ENCODE measurements around the gene AMER2. TPM values are rescaled to one million over a fixed set of nuclear protein-coding genes. Genes with fewer than 3 reads are reported as not detected.

Gene AMER2
- polyA plus RNA-seq, 1 of the 3 experiments (the other 2 are of a cell fraction) = not detected

DNA sequence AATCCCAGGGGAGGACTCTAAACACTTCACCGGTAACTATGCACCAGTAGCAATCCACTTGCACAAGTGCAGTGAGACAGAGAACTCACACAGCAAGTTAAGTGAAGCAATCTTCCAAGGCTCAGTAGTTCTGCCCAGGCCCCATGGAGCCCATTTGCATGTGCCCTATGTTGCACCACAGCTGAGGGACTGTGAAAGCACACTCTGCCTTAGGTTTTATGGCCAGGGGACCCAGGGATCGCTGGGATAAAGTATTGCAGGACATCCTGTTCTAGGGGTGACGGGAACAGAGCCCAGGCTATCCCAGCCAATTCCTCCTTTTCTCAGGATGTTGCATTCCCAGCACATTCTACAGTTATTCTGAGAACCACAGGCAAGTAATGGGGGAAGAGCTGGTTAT, 6.0 kb upstream of the AMER2 start (continued):
- TF ChIP-seq, protein P1, sequence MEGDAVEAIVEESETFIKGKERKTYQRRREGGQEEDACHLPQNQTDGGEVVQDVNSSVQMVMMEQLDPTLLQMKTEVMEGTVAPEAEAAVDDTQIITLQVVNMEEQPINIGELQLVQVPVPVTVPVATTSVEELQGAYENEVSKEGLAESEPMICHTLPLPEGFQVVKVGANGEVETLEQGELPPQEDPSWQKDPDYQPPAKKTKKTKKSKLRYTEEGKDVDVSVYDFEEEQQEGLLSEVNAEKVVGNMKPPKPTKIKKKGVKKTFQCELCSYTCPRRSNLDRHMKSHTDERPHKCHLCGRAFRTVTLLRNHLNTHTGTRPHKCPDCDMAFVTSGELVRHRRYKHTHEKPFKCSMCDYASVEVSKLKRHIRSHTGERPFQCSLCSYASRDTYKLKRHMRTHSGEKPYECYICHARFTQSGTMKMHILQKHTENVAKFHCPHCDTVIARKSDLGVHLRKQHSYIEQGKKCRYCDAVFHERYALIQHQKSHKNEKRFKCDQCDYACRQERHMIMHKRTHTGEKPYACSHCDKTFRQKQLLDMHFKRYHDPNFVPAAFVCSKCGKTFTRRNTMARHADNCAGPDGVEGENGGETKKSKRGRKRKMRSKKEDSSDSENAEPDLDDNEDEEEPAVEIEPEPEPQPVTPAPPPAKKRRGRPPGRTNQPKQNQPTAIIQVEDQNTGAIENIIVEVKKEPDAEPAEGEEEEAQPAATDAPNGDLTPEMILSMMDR (IDR thresholded peaks at IDR 0.05) = no peak

DNA sequence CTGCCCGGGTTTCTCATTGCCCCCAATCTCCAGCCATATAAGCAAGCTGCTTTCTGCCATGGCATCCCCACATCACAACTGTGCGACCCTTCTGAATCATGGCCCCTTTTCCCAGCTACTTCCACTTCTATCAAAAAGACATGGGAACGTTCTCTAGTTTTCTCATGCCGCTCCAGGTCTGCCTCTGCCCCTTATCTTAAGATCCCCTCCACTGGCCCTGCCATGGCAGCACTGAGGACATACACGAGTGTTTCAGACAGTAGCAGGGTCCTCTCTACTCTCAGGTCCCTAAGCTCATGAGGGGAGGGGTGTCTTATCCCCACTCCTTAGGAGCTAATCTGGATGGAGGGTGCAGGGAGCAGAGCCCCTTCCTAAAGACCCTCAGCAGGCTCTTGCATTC, 5.5 kb upstream of the AMER2 start:
- Histone ChIP-seq H4K20me1 (ENCODE audit: insufficient read depth) (no peaks in the 10 kb centered on the region), H3K9ac (no peak overlapping the region), H3K4me1 (ENCODE audit: control insufficient read depth in 1 of 2, insufficient read depth in 2 of 2, low read depth in 1 of 2, low read length in 1 of 2) (no peaks in the 10 kb centered on the region; a peak in 1 of 4 replicates), H3K36me3 (replicated peaks in 1 of 2; ENCODE audit: control insufficient read depth in 1 of 2, insufficient read depth in 2 of 2, low read length in 1 of 2) (no peaks in the 10 kb centered on the region), H2AFZ (ENCODE audit: low read depth) (no peak overlapping the region), H3K4me3 (ENCODE audit: low read depth in 2 of 2, low read length in 1 of 2) (no peak overlapping the region), H3K79me2 (ENCODE audit: insufficient read depth) (no peaks in the 10 kb centered on the region), H3K9me2 (no peaks in the 10 kb centered on the region), H3K27me3 (ENCODE audit: insufficient read depth) (peaks cover 31% of the 10 kb centered on the region), H3K9me3 (no peaks in the 10 kb centered on the region), H3K4me2 (no peak overlapping the region), H3F3A (replicated peaks; ENCODE audit: insufficient read depth) (no peaks in the 10 kb centered on the region), H3K27ac (ENCODE audit: low read depth in 2 of 2, low read length in 1 of 2) (no peak overlapping the region)
- TF ChIP-seq, protein P2, sequence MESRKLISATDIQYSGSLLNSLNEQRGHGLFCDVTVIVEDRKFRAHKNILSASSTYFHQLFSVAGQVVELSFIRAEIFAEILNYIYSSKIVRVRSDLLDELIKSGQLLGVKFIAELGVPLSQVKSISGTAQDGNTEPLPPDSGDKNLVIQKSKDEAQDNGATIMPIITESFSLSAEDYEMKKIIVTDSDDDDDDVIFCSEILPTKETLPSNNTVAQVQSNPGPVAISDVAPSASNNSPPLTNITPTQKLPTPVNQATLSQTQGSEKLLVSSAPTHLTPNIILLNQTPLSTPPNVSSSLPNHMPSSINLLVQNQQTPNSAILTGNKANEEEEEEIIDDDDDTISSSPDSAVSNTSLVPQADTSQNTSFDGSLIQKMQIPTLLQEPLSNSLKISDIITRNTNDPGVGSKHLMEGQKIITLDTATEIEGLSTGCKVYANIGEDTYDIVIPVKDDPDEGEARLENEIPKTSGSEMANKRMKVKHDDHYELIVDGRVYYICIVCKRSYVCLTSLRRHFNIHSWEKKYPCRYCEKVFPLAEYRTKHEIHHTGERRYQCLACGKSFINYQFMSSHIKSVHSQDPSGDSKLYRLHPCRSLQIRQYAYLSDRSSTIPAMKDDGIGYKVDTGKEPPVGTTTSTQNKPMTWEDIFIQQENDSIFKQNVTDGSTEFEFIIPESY (IDR thresholded peaks at IDR 0.05; ENCODE audit: borderline replicate concordance, low read depth) = no peak
- TF ChIP-seq FOSL2 (IDR thresholded peaks at IDR 0.05; ENCODE audit: borderline replicate concordance, low read depth) (no peak), SMC3 (IDR thresholded peaks at IDR 0.05; ENCODE audit: low read depth, low read length) (no peak), RCOR1 (IDR thresholded peaks at IDR 0.05; ENCODE audit: low read length) (no peak), ELF1 (IDR thresholded peaks at IDR 0.05) (no peak)
- ChIA-PET CTCF (no interaction called here), POLR2A (no interaction called here)
- DNase-seq = no peak
- 11% methylated on average over 5 of the region's 5 CpGs for WGBS (ENCODE audit: low lambda C conversion rate)

DNA sequence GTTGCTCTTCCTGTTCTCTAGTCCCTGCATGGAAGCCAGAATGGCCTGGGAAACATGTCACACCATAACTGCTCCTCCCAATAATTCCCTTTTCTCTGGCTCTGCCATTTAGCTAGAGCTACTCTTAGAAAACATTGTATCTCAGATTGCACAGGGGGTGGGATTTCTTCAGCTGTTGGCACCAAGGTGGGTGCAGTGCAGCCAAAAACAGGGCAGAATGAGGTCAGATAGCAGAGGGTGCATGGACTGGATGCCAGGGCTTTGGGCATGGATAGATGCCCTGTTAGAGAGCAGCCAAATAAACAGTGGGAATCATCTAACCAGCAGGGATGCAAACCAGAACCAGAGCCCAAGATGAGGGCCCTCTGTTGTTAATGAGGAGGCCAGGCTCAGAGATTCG, 4.9 kb upstream of the AMER2 start:
- DNase-seq = no peak
- no peak overlapping the region for H3K9ac ChIP-seq
- H3K79me2 ChIP-seq (ENCODE audit: insufficient read depth) = no peaks in the 10 kb centered on the region
- H3K4me1 ChIP-seq (ENCODE audit: control insufficient read depth in 1 of 2, insufficient read depth in 2 of 2, low read depth in 1 of 2, low read length in 1 of 2) = peaks cover 0 to 1% of the 10 kb centered on the region in 2 experiments; a peak in 2 of 4 replicates
- H4K20me1 ChIP-seq (ENCODE audit: insufficient read depth) = no peaks in the 10 kb centered on the region
- CTCF ChIA-PET = no interaction called here
- POLR2A ChIA-PET = no interaction called here
- 0% methylated on average over 1 of the region's 1 CpG for WGBS (ENCODE audit: low lambda C conversion rate)
- no peak overlapping the region for H2AFZ ChIP-seq (ENCODE audit: low read depth)
- H3F3A ChIP-seq (replicated peaks; ENCODE audit: insufficient read depth) = no peaks in the 10 kb centered on the region
- H3K36me3 ChIP-seq (replicated peaks in 1 of 2; ENCODE audit: control insufficient read depth in 1 of 2, insufficient read depth in 2 of 2, low read length in 1 of 2) = no peaks in the 10 kb centered on the region
- H3K4me2 ChIP-seq = no peak overlapping the region
- H3K27ac ChIP-seq (ENCODE audit: low read depth in 2 of 2, low read length in 1 of 2) = no peak overlapping the region
- H3K4me3 ChIP-seq (ENCODE audit: low read depth in 2 of 2, low read length in 1 of 2) = no peak overlapping the region
- H3K9me3 ChIP-seq = no peaks in the 10 kb centered on the region
- peaks cover 36% of the 10 kb centered on the region for H3K27me3 ChIP-seq (ENCODE audit: insufficient read depth)
- H3K9me2 ChIP-seq = no peaks in the 10 kb centered on the region
- no peak for TF ChIP-seq JUND (IDR thresholded peaks at IDR 0.05)
- no peak for TF ChIP-seq RCOR1 (IDR thresholded peaks at IDR 0.05; ENCODE audit: low read length)
- TF ChIP-seq, protein P3, sequence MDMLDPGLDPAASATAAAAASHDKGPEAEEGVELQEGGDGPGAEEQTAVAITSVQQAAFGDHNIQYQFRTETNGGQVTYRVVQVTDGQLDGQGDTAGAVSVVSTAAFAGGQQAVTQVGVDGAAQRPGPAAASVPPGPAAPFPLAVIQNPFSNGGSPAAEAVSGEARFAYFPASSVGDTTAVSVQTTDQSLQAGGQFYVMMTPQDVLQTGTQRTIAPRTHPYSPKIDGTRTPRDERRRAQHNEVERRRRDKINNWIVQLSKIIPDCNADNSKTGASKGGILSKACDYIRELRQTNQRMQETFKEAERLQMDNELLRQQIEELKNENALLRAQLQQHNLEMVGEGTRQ (IDR thresholded peaks at IDR 0.05; ENCODE audit: borderline replicate concordance, low read depth, low read length) = no peak
- TF ChIP-seq MXI1 (IDR thresholded peaks at IDR 0.05; ENCODE audit: low read depth, low read length) = no peak
- TF ChIP-seq FOXJ3 (CRISPR knock-in tag; IDR thresholded peaks at IDR 0.05) = no peak
- no peak for TF ChIP-seq FOXM1 (IDR thresholded peaks at IDR 0.05; ENCODE audit: low read depth)
- TF ChIP-seq, protein P4, sequence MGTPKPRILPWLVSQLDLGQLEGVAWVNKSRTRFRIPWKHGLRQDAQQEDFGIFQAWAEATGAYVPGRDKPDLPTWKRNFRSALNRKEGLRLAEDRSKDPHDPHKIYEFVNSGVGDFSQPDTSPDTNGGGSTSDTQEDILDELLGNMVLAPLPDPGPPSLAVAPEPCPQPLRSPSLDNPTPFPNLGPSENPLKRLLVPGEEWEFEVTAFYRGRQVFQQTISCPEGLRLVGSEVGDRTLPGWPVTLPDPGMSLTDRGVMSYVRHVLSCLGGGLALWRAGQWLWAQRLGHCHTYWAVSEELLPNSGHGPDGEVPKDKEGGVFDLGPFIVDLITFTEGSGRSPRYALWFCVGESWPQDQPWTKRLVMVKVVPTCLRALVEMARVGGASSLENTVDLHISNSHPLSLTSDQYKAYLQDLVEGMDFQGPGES (IDR thresholded peaks at IDR 0.05; ENCODE audit: low read depth, low read length) = no peak
- no peak for TF ChIP-seq GABPA (IDR thresholded peaks at IDR 0.05; ENCODE audit: low read depth)
- TF ChIP-seq, protein P5, sequence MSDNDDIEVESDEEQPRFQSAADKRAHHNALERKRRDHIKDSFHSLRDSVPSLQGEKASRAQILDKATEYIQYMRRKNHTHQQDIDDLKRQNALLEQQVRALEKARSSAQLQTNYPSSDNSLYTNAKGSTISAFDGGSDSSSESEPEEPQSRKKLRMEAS (IDR thresholded peaks at IDR 0.05; ENCODE audit: low read depth) = no peak
- TF ChIP-seq, protein P6, sequence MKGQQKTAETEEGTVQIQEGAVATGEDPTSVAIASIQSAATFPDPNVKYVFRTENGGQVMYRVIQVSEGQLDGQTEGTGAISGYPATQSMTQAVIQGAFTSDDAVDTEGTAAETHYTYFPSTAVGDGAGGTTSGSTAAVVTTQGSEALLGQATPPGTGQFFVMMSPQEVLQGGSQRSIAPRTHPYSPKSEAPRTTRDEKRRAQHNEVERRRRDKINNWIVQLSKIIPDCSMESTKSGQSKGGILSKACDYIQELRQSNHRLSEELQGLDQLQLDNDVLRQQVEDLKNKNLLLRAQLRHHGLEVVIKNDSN (IDR thresholded peaks at IDR 0.05; ENCODE audit: borderline replicate concordance, low read depth) = no peak
- TF ChIP-seq, protein P7, sequence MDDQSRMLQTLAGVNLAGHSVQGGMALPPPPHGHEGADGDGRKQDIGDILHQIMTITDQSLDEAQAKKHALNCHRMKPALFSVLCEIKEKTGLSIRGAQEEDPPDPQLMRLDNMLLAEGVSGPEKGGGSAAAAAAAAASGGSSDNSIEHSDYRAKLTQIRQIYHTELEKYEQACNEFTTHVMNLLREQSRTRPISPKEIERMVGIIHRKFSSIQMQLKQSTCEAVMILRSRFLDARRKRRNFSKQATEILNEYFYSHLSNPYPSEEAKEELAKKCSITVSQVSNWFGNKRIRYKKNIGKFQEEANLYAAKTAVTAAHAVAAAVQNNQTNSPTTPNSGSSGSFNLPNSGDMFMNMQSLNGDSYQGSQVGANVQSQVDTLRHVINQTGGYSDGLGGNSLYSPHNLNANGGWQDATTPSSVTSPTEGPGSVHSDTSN (IDR thresholded peaks at IDR 0.05) = no peak
- TF ChIP-seq EP300 (IDR thresholded peaks at IDR 0.05; ENCODE audit: borderline replicate concordance in 1 of 2, low read depth in 1 of 2, low read length in 1 of 2) = no peak
